Dedifferentiated amniotic fluid mesenchymal stem cell (primary cell): Measurements from ENCODE around the gene LRFN3.
"Not testable (repeated sequence)": the region's sequence is repeated elsewhere in the genome, so short reads cannot be mapped to it uniquely, and the experiment has no call there.

Experiments
- DNase-seq: peaks from one replicate; pipeline ENCODE4 v3.0.0-alpha.2; 2016; ENCODE audit errors: extremely low spot score

The LRFN3 gene

GRCh38 chr19:35939307-35940077 is 3.3 kb downstream of the LRFN3 start:
- no peak for DNase-seq

GRCh38 chr19:35940078-35940775 is 4.1 kb downstream of the LRFN3 start:
- no peak for DNase-seq

- no peak for DNase-seq
Observed at GRCh38 chr19:35940839-35941238, 4.7 kb downstream of the LRFN3 start.

- DNase-seq, result no peak
Observed at GRCh38 chr19:35942235-35942634, 6.1 kb downstream of the LRFN3 start.

- DNase-seq, result no peak
Observed at GRCh38 chr19:35943321-35944301, 7.4 kb downstream of the LRFN3 start.

- no peak for DNase-seq
Observed at GRCh38 chr19:35944556-35944955, 8.4 kb downstream of the LRFN3 start.

- DNase-seq, result no peak
Observed at GRCh38 chr19:35945121-35945790, 9.1 kb downstream of the LRFN3 start.

GRCh38 chr19:35946203-35946602 is 10.0 kb downstream of the LRFN3 start:
- DNase-seq, result no peak

GRCh38 chr19:35949131-35949530 is 13.0 kb downstream of the LRFN3 start:
- DNase-seq, result no peak

- no peak for DNase-seq
Observed at GRCh38 chr19:35955881-35956634, 19.9 kb downstream of the LRFN3 start.

- not testable (repeated sequence) for DNase-seq
Observed at GRCh38 chr19:35957411-35957810, 21.2 kb downstream of the LRFN3 start.

- DNase-seq, result no peak
Observed at GRCh38 chr19:35958660-35959039, 22.5 kb downstream of the LRFN3 start.

- no peak for DNase-seq
Observed at GRCh38 chr19:35959040-35959967, 23.1 kb downstream of the LRFN3 start.

GRCh38 chr19:35959968-35960320 is 23.8 kb downstream of the LRFN3 start:
- DNase-seq, result no peak

- no peak for DNase-seq
Observed at GRCh38 chr19:35960432-35960972, 24.3 kb downstream of the LRFN3 start.

- DNase-seq, result no peak
Observed at GRCh38 chr19:35963514-35963913, 27.3 kb downstream of the LRFN3 start.

GRCh38 chr19:35966771-35967170 is 30.6 kb downstream of the LRFN3 start:
- no peak for DNase-seq

GRCh38 chr19:35973487-35973886 is 37.3 kb downstream of the LRFN3 start:
- no peak for DNase-seq

GRCh38 chr19:35975608-35976214 is 39.5 kb downstream of the LRFN3 start:
- no peak for DNase-seq
